K562 (cell line): ENCODE data around the gene MRPL19. TPM values are rescaled to one million over a fixed set of nuclear protein-coding genes. Genes with fewer than 3 reads are reported as not detected.

ENCODE experiments used
- ATF6 ChIP-seq: sonication (generic); formaldehyde crosslinking; IDR thresholded peaks from 2 replicates; pipeline ENCODE4 v1.4.0; 2020; ENCODE audit warnings: mild to moderate bottlenecking, missing genetic modification reagents
- BMI1 ChIP-seq: fragments of 150-350 bp; IDR thresholded peaks from 2 replicates; pipeline ENCODE4 v1.6.1; 2014; ENCODE audit warnings: low read length
- DMBX1 ChIP-seq: fragments of 250-450 bp; sonication (Bioruptor Pico); IDR thresholded peaks from 2 replicates; pipeline ENCODE4 v1.8.0; 2022; ENCODE audit warnings: inconsistent platforms, mild to moderate bottlenecking, moderate library complexity, borderline replicate concordance
- ESRRA ChIP-seq: fragments of 450-650 bp; IDR thresholded peaks from 2 replicates; pipeline ENCODE4 v1.6.1; 2014; ENCODE audit warnings: low read depth, mild to moderate bottlenecking, moderate library complexity, borderline replicate concordance
- HDAC8 ChIP-seq: fragments of 450-650 bp; IDR thresholded peaks from 2 replicates; pipeline ENCODE4 v1.6.1; 2016; ENCODE audit warnings: mild to moderate bottlenecking, missing genetic modification characterization, moderate library complexity, missing compliant biosample characterization
- L3MBTL2 ChIP-seq: fragments of 450-650 bp; IDR thresholded peaks from 2 replicates; pipeline ENCODE4 v1.6.1; 2016; ENCODE audit warnings: mild to moderate bottlenecking, moderate library complexity
- PHF20 ChIP-seq: fragments of 450-650 bp; IDR thresholded peaks from 2 replicates; pipeline ENCODE4 v1.6.1; 2018; ENCODE audit not compliant: partially characterized antibody
- SIN3A ChIP-seq, 2 experiments: fragments of 150-350 bp in 1 of 2; IDR thresholded peaks; 2 replicates each; pipeline ENCODE4 v1.6.1; 2011 to 2016; ENCODE audit warnings: borderline replicate concordance in 2 of 2, low read depth in 2 of 2, low read length in 2 of 2, mild to moderate bottlenecking in 2 of 2, moderate library complexity in 2 of 2; ENCODE audit not compliant: control insufficient read depth in 1 of 2
- TAF7 ChIP-seq: fragments of 450-650 bp; IDR thresholded peaks from 2 replicates; pipeline ENCODE4 v1.6.1; 2016; ENCODE audit warnings: missing genetic modification characterization, missing compliant biosample characterization
- THAP12 ChIP-seq: fragments of 250-450 bp; sonication (Bioruptor Pico); IDR thresholded peaks from 2 replicates; pipeline ENCODE4 v1.9.0; 2021; ENCODE audit warnings: mild to moderate bottlenecking, inconsistent platforms
- polyA plus RNA-seq, 8 experiments: library from polyadenylated mRNA; depleted of rRNA in 4 of 8; stranded (reverse) in 5 of 8; unstranded in 3 of 8; fragments of >200 nt; fragmentation: Nextera tagmentation in 2 of 8; fragmentation: Illumina TruSeq in 1 of 8; extraction: Ambion mirVana in 2 of 8; extraction: Trizol in 1 of 8; gene quantifications; 2 replicates each; pipeline versions ENCODE4 v1.2.1 to v1.2.3, GENCODE V29; 2011 to 2014; ENCODE audit warnings: inconsistent platforms in 1 of 8, missing spikeins in 1 of 8
- total RNA-seq, 7 experiments: library from RNA; depleted of rRNA in 6 of 7; stranded (reverse); fragments of >200 nt in 6 of 7; fragmentation: Illumina TruSeq in 2 of 7; extraction: Trizol in 2 of 7; gene quantifications; 2 replicates each; pipeline versions ENCODE4 v1.2.1 to v1.2.3, GENCODE V29; 2011 to 2021; ENCODE audit warnings: low replicate concordance in 1 of 7
- TF ChIP-seq, protein P1 (sequence below), 3 experiments: IDR thresholded peaks in 2 of 3; conservative IDR thresholded peaks in 1 of 3; 2 replicates each; pipeline ENCODE4 v1.5.1; 2011 to 2012; ENCODE audit warnings: low read length in 3 of 3, mild to moderate bottlenecking in 3 of 3, control low read depth in 2 of 3, improper control_type of control experiment in 1 of 3, inconsistent platforms in 1 of 3, low read depth in 1 of 3, mixed read lengths in 1 of 3, moderate library complexity in 1 of 3; ENCODE audit not compliant: insufficient read depth in 2 of 3
- TF ChIP-seq, protein P2 (sequence below): fragments of 450-650 bp; formaldehyde crosslinking; IDR thresholded peaks from 2 replicates; pipeline ENCODE4 v1.4.0; 2022; ENCODE audit warnings: missing genetic modification characterization
- TF ChIP-seq, protein P3 (sequence below): fragments of 450-650 bp; IDR thresholded peaks from 2 replicates; pipeline ENCODE4 v1.6.1; 2014; ENCODE audit warnings: low read depth, mild to moderate bottlenecking, moderate library complexity, borderline replicate concordance

The MRPL19 gene
- total and polyA plus RNA-seq, 9 of the 15 experiments (the other 6 are each of a cell fraction or from before 2014, with no cell fraction given), result 9.7 to 65.9 (median 56.1) TPM

GRCh38 chr2:75710577-75711253 is 64.1 kb downstream of the MRPL19 start, which contains the start of gene GCFC2 (continued):
- TF ChIP-seq, protein P1, sequence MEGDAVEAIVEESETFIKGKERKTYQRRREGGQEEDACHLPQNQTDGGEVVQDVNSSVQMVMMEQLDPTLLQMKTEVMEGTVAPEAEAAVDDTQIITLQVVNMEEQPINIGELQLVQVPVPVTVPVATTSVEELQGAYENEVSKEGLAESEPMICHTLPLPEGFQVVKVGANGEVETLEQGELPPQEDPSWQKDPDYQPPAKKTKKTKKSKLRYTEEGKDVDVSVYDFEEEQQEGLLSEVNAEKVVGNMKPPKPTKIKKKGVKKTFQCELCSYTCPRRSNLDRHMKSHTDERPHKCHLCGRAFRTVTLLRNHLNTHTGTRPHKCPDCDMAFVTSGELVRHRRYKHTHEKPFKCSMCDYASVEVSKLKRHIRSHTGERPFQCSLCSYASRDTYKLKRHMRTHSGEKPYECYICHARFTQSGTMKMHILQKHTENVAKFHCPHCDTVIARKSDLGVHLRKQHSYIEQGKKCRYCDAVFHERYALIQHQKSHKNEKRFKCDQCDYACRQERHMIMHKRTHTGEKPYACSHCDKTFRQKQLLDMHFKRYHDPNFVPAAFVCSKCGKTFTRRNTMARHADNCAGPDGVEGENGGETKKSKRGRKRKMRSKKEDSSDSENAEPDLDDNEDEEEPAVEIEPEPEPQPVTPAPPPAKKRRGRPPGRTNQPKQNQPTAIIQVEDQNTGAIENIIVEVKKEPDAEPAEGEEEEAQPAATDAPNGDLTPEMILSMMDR (IDR thresholded peaks at IDR 0.05 in 2 of 3, conservative IDR thresholded peaks at IDR 0.05 in 1 of 3; ENCODE audit: insufficient read depth in 2 of 3, low read depth in 1 of 3, low read length in 3 of 3), result peak in 2 of 3 experiments; percentile 39 to 44; a peak in 3 of 6 replicates
- TF ChIP-seq SIN3A (IDR thresholded peaks at IDR 0.05; ENCODE audit: borderline replicate concordance in 2 of 2, control insufficient read depth in 1 of 2, low read depth in 2 of 2, low read length in 2 of 2) (peak in 1 of 2 experiments; percentile 59; a peak in 1 of 4 replicates), L3MBTL2 (peak; percentile 98), DMBX1 (CRISPR knock-in tag) (0 out of 2 replicates have a peak, but pooled peaks have one; percentile 55), THAP12 (CRISPR knock-in tag) (peak; percentile 25; the same call in 1 of the 2 replicates), HDAC8 (tag) (peak; percentile 58; the same call in 1 of the 2 replicates), TAF7 (tag) (peak; percentile 10; the same call in 1 of the 2 replicates), ESRRA (peak; percentile 88; the same call in 1 of the 2 replicates), BMI1 (no peak), PHF20 (peak; percentile 75), ATF6 (CRISPR knock-in tag) (peak; percentile 61)
- TF ChIP-seq, protein P2, sequence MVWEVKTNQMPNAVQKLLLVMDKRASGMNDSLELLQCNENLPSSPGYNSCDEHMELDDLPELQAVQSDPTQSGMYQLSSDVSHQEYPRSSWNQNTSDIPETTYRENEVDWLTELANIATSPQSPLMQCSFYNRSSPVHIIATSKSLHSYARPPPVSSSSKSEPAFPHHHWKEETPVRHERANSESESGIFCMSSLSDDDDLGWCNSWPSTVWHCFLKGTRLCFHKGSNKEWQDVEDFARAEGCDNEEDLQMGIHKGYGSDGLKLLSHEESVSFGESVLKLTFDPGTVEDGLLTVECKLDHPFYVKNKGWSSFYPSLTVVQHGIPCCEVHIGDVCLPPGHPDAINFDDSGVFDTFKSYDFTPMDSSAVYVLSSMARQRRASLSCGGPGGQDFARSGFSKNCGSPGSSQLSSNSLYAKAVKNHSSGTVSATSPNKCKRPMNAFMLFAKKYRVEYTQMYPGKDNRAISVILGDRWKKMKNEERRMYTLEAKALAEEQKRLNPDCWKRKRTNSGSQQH (CRISPR knock-in tag), result no peak
- TF ChIP-seq, protein P3, sequence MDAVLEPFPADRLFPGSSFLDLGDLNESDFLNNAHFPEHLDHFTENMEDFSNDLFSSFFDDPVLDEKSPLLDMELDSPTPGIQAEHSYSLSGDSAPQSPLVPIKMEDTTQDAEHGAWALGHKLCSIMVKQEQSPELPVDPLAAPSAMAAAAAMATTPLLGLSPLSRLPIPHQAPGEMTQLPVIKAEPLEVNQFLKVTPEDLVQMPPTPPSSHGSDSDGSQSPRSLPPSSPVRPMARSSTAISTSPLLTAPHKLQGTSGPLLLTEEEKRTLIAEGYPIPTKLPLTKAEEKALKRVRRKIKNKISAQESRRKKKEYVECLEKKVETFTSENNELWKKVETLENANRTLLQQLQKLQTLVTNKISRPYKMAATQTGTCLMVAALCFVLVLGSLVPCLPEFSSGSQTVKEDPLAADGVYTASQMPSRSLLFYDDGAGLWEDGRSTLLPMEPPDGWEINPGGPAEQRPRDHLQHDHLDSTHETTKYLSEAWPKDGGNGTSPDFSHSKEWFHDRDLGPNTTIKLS, result peak; percentile 95
